ENCODE results near the gene RFX3. TPM values are rescaled to one million over a fixed set of nuclear protein-coding genes. Genes with fewer than 3 reads are reported as not detected.
A peak's percentile ranks its signal among the peaks of the same experiment; 100 is the strongest.

RFX3 gene
- total RNA-seq, 1 experiment from 2014 or later = 9.9 TPM

- H2BK20ac ChIP-seq (ENCODE audit: low read depth, low read length, poor library complexity, severe bottlenecking) = no peak overlapping the region
- no peaks in the 10 kb centered on the region for H4K20me1 ChIP-seq (ENCODE audit: control insufficient read depth, insufficient read depth, insufficient read length)
- TF ChIP-seq CTCF (conservative IDR thresholded peaks at IDR 0.05) = no peak
- no peaks in the 10 kb centered on the region for H3K4me1 ChIP-seq (ENCODE audit: insufficient read depth, low read length)
- H4K8ac ChIP-seq (replicated peaks; ENCODE audit: insufficient read length, low read depth, low read length) = no peak overlapping the region
- no peak overlapping the region for H3K27ac ChIP-seq (ENCODE audit: insufficient read length, low read depth, low read length)
- no peaks in the 10 kb centered on the region for H3K27me3 ChIP-seq (ENCODE audit: insufficient read depth, low read length)
- H4K5ac ChIP-seq (ENCODE audit: insufficient read length, low read depth, low read length) = no peak overlapping the region
- H3K4ac ChIP-seq (ENCODE audit: low read depth, low read length) = no peak overlapping the region
- H3K4me2 ChIP-seq (ENCODE audit: insufficient read depth, insufficient read length, low read length) = no peak overlapping the region
- H3K9ac ChIP-seq (ENCODE audit: extremely low read depth, insufficient read length, low read length) = no peak overlapping the region
- H3K79me1 ChIP-seq (ENCODE audit: insufficient read depth, low read depth, low read length, poor library complexity, severe bottlenecking) = peaks cover 4% of the 10 kb centered on the region
- H3T11ph ChIP-seq (ENCODE audit: low read length) = no peak overlapping the region
- no peak overlapping the region for H3K56ac ChIP-seq (ENCODE audit: insufficient read length, low read depth, low read length)
- H2BK12ac ChIP-seq (ENCODE audit: insufficient read length, low read depth, low read length) = no peak overlapping the region
- H3K27ac Mint-ChIP-seq = peak overlapping the region in 1 of 3 experiments; percentile 12; a peak in 1 of 7 replicates
- H2BK5ac ChIP-seq (ENCODE audit: insufficient read length, low read length) = no peak overlapping the region
- H2AK5ac ChIP-seq (ENCODE audit: insufficient read length, low read length) = no peak overlapping the region
- no peak overlapping the region for H2BK120ac ChIP-seq (ENCODE audit: low read depth, low read length, poor library complexity, severe bottlenecking)
- peaks cover 0 to 4% (median 2%) of the 10 kb centered on the region in 3 experiments; a peak in 3 of 7 replicates for H3K36me3 Mint-ChIP-seq (ENCODE audit: insufficient read depth in 1 of 3, low read depth in 3 of 3)
- no peaks in the 10 kb centered on the region; the same call in 1 of the 2 replicates for H3K79me2 ChIP-seq (ENCODE audit: insufficient read depth, low read length)
- no peak for DNase-seq
- H3K27me3 Mint-ChIP-seq (ENCODE audit: low read depth) = no peaks in the 10 kb centered on the region
- no peak overlapping the region for H4K91ac ChIP-seq (ENCODE audit: insufficient read length, low read depth, low read length)
- H3K9me3 Mint-ChIP-seq = no peaks in the 10 kb centered on the region
- H3K4me1 Mint-ChIP-seq = 0 out of 4 replicates have a peak, but pooled peaks cover 0 to 3% of the 10 kb centered on the region in 2 experiments
- H2BK15ac ChIP-seq (ENCODE audit: low read depth, low read length) = no peak overlapping the region
- H3K14ac ChIP-seq (ENCODE audit: insufficient read depth, low read length) = no peak overlapping the region
- no peaks in the 10 kb centered on the region for H3K23me2 ChIP-seq (ENCODE audit: insufficient read length, low read depth, low read length, poor library complexity, severe bottlenecking)
- no peak overlapping the region for H2AFZ ChIP-seq (ENCODE audit: low read length)
- H3K18ac ChIP-seq (ENCODE audit: insufficient read length, low read depth, low read length) = no peak overlapping the region
- no peaks in the 10 kb centered on the region for H3K9me3 ChIP-seq (ENCODE audit: control insufficient read depth, low read depth, low read length)
- WGBS (ENCODE audit: extremely low coverage, insufficient read length, low lambda C conversion rate) = no CpG with 5 or more reads among the region's 4 CpGs
- no peak overlapping the region for H3K23ac ChIP-seq (ENCODE audit: insufficient read length, low read depth, low read length)
- H3K4me3 Mint-ChIP-seq = no peak overlapping the region
Measured at GRCh38 chr9:3492214-3492613, 33.6 kb downstream of the RFX3 start.

Data from H9 (cell line).